Right kidney (tissue), 1 donor: ENCODE data around the gene SLC8B1.

Experiments
- DNase-seq: peaks from one replicate; pipeline ENCODE4 v3.0.0-alpha.2; 2016

SLC8B1 gene

DNA sequence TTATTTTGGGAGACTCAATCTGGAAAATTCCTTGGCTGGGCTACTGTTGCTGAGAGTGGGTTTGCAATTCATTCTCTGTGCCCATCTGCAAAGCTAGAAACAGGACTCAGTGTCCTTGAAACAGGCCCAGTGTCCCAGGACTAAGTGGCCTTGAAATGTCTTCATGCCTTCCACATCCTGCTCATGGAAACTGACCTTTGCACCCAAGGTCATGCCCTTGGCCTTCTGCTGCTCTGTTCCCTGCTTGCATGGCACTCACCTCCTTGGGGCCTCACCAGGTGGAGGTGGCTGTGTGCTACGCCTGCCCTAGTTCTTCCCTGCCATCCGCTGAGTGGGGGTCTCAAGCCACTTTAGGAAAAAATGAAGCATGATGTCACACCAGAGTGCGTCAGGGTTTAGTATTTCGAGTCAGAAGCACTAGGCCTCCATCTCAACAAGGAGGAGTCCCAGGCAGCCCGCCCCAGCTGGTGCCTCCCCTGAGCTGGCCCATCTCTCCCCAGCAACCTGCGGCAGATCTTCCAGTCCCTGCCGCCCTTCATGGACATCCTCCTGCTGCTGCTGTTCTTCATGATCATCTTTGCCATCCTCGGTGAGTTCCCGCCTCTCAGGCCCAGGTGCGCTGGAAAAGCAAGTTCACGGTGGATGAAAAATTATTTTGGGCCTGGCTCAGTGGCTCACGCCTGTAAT, 65.5 kb downstream of the SLC8B1 start:
- no peak for DNase-seq

- no peak for DNase-seq
These were observed 66.3 kb downstream of the SLC8B1 start for GRCh38 chr12:113268621-113269020.

DNA sequence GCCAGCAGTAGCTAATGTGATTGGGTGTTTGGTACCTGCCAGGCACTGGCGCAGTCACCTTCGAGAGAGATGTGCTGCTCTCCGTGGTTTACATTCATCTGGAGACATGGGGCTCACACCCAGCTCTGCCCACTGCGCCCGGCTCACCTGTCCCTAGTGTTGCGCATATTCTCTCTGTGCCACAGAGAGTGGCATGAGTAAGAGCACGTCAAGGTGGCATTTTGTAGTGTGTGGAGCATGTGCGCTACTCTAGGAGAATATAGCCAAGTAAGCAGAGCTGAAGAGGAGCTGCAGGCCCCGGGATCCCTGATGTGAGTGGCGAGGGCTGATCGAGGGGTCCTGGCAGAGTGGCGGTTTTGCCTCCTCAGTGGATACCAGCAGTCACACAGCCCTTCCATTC, 66.8 kb downstream of the SLC8B1 start:
- no peak for DNase-seq

- no peak for DNase-seq
These were observed 67.3 kb downstream of the SLC8B1 start for GRCh38 chr12:113267621-113268020.

GRCh38 chr12:113266106-113266895, 68.6 kb downstream of the SLC8B1 start:
- DNase-seq = no peak

DNA sequence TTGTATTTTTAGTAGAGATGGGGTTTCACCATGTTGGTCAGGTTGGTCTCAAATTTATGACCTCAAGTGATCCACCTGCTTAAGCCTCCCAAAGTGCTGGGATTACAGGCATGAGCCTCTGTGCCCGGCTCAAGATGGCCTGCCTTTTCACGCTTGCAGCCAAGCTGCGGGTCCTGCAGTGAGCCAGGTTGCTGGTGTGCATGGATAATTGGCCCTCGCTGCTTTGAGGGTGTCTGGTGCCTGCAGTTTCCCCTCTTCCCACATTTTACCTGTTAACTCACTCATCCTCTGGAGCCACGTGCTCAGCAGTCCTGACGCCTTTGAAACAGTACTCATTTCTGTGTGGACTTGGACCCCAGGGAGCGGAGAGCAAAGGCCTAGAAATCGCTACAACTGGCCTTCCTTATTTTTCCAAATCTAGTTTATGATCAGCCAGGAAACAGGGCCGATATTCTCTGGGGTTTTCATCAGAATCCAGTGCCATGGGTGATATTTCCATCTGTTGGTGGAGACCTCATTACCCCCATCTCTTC, 71.4 kb downstream of the SLC8B1 start:
- no peak for DNase-seq

GRCh38 chr12:113262710-113263109, 72.2 kb downstream of the SLC8B1 start:
- no peak for DNase-seq

- no peak for DNase-seq
These were observed 73.0 kb downstream of the SLC8B1 start for GRCh38 chr12:113261847-113262470.

GRCh38 chr12:113260636-113261300, 74.1 kb downstream of the SLC8B1 start:
- DNase-seq = no peak

DNA sequence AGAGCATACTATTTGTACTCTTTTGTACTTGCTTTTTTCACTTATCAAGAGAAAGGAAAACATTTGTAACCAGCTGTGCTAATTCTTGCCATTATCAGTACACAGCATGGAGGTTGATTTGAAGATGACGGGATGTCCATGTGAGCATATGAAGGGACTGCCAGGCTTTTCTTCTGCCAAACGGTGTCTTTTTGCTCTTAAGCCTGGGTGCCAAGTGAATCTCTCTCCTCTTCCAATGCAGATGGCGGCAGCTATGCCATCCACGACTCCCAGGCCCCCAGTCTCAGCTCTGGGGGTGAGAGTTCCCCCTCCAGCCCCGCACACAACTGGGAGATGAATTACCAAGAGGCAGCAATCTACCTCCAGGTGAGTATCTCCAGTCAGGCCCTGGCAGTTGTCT, 74.8 kb downstream of the SLC8B1 start:
- no peak for DNase-seq

DNA sequence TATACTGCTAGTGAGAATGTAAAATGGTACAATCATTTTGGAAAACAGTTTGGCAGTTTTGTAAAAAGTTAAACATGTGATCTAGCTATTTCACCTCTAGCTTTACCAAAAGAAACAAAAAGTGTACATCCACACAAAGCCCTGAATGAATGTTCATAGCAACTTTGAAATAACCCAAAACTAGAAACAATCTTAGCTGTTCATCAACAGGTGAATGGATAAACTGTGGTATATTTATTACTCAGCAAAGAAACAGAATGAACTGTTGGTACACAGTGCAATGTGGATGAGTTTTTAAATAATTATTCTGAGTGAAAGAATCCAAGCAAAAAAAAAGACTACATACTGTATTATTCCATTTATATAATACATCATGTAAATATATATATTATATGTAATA, 77.3 kb downstream of the SLC8B1 start:
- no peak for DNase-seq

GRCh38 chr12:113254298-113254697, 80.6 kb downstream of the SLC8B1 start:
- DNase-seq = no peak

GRCh38 chr12:113253532-113254285, 81.2 kb downstream of the SLC8B1 start:
- no peak for DNase-seq

DNA sequence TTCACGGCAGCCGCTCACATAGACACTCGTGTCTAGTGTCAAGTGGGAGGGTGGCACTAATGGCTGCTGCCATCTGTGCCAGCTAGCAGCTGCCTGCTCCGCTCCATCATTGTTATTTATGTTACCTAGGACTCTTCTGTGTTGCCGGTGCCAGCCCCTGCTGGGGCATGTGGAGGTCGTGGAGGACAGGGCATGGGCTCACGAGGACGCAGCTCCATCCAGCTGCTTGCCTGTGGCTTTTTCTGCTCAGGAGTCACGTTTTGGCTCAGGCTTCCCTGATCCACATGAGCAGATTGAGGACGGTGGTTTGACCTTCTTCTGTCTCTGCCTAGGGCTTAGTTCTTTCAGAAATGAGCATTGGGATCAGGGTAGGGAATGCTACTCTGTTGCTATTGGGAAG, 82.4 kb downstream of the SLC8B1 start:
- no peak for DNase-seq

GRCh38 chr12:113251404-113252070, 83.4 kb downstream of the SLC8B1 start:
- no peak for DNase-seq

DNA sequence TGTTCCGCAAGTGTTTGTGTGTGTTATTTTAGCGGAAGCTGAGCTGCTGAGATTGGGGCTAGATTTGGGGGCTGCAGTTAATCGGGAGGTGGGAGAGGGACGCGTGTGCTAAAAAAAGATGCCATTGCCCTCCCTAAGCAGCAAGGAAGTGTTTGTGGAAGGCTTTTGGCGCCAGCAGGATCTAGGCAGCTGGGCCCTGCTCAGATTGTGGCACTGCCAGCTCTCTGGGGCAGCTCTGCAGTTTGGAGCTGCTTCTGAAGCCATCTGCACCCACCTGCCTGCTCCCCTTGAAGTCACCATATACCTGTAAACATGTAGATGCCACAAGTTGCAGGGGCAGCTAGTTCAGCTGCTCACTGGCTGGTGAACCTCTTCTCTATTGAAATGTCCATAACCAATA, 84.9 kb downstream of the SLC8B1 start:
- no peak for DNase-seq

DNA sequence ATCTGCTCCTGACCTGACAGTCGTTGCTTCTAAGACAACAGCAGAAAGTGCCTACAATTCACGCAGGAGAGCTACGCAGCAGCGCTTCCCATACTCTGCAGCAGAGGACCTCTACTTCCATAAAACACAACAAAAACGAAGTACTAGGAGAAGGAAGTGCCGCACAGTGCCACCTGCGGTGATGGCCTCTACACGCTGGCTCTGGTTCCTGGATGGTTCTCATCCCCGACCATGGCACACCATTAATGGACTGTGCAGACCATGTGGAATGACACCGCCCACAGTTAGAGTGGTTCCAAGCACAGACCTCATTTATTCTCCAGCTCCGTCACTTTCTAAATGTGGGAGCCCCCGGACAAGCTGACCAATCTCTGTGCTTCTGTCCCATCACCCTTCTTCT, 85.4 kb downstream of the SLC8B1 start:
- no peak for DNase-seq

DNA sequence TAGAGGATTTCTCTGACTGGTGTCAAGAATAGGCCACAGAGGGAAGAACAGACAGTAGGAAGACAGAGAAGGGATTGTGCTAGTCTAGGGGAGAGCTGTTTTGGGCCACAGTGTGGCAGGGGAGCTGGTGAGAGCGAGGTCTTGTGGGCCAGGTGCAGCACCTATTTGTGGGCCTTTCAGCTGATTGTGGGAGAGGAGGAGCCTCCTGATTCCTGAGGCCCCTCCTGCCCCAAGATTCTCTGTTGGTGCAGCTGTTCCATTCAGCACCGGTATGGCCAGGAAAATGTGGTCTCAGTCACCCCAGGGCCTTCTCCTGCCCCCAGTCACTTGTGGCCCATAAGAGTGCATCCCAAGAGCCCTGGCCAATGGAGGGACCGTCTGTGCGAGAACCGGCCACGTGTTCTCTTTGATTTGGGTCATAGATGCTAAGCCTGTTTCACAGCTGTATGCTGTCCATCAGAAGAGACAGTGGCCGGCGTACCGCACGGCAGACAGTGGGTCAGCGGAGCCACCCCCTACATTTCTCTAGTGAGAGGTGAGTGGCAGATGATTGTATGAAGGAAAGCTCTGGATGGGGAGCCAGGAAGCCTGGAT, 86.0 kb downstream of the SLC8B1 start:
- no peak for DNase-seq
